GM21390 (cell line): ENCODE data around the gene RIC8B.

Experiments used
- ATAC-seq: cut with Tn5 transposase; IDR thresholded peaks from one replicate; pipeline ENCODE4 v1.9.1; 2021; ENCODE audit not compliant: unreplicated experiment

RIC8B gene

GRCh38 chr12:106801167-106801708 is 26.8 kb downstream of the RIC8B start:
- no peak for ATAC-seq

GRCh38 chr12:106801830-106802533 is 27.5 kb downstream of the RIC8B start:
- no peak for ATAC-seq

GRCh38 chr12:106804668-106805067 is 30.2 kb downstream of the RIC8B start:
- no peak for ATAC-seq

DNA sequence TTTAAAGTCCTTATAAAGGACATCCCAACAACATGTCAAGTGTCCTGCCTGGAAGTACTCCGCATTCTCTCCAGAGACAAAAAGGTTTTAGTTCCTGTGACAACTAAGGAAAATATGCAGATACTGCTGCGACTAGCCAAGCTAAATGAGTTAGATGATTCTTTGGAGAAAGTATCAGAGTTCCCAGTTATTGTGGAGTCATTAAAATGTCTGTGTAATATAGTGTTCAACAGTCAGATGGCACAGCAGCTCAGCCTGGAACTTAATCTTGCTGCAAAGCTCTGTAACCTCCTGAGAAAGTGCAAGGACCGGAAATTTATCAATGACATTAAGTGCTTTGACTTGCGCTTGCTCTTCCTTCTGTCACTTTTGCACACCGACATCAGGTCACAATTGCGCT is 40.2 kb downstream of the RIC8B start:
- ATAC-seq = no peak

GRCh38 chr12:106815741-106816140 is 41.3 kb downstream of the RIC8B start:
- ATAC-seq = no peak

DNA sequence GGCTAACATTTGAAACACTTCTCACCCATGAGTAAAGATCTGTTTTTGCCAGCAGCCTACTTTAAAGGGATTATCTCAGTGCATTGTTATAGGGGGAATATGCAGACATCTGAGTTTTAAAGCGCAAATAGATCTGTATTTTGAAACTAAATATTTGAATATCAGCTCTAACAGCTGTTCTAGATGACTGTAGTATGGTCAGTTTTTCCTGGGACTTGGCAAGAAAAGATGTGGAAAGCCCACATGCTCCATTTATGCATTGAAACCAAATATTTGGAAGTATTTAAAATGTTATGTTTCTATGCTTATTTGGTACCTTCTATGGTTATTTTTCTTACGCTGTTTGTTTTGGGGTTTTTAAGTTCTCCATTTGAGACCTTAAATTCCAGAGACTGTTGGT is 41.7 kb downstream of the RIC8B start:
- ATAC-seq = no peak

GRCh38 chr12:106819991-106820390 is 45.5 kb downstream of the RIC8B start:
- ATAC-seq = no peak

GRCh38 chr12:106831699-106832098 is 57.2 kb downstream of the RIC8B start:
- no peak for ATAC-seq

DNA sequence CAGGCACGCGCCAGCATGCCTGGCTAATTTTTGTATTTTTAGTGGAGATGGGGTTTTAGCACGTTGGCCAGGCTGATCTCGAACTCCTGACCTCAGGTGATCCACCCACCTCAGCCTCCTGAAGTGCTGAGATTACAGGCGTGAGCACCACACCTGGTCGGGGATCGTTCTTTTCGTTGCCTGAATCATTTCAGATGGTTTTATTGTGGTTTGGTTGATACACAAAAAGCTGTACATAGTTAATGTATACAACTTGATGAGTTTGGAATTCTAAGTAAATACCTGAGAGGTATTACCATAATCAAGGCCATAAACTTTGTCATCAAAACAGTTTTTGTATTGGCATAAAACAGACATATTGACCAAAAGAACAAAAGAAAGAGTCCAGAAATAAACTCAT is 63.3 kb downstream of the RIC8B start:
- no peak for ATAC-seq

DNA sequence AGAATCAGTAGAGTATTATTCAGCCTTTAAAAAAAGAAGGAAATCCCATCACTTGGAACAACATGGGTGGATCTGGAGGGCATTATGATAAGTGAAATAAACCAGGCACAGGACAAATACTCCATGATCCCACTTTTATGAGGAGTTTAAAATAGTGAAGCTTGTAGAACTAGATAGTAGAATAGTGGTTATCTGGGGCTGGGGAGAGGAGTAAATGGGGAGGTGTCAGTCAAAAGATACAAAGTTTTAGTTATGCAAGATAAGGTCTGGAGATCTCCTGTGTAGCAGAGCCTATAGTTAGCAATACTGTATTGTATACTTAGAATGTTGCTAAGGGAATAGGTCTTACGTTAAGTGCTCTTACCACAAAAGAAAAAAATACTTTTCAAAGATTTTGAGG is 64.9 kb downstream of the RIC8B start:
- ATAC-seq = no peak

DNA sequence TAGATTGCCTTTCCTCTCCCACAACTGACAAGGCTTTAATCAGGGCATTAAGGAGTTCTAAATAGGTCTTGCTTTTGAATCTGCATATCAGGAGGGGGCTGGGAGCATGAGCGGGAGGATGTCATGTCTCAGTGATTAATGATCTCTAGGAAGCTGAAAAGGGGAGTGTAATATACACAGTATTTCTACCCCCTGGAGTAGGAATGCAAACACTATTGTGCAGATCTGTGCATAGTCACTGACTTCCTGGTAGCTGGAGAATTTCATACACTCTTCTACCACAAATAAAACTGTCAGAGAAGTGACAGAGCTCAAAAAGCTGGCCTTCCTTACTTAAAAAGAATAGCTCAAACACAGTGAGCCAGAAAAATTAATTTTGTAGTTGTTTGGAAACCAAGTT is 65.8 kb downstream of the RIC8B start:
- ATAC-seq = no peak

DNA sequence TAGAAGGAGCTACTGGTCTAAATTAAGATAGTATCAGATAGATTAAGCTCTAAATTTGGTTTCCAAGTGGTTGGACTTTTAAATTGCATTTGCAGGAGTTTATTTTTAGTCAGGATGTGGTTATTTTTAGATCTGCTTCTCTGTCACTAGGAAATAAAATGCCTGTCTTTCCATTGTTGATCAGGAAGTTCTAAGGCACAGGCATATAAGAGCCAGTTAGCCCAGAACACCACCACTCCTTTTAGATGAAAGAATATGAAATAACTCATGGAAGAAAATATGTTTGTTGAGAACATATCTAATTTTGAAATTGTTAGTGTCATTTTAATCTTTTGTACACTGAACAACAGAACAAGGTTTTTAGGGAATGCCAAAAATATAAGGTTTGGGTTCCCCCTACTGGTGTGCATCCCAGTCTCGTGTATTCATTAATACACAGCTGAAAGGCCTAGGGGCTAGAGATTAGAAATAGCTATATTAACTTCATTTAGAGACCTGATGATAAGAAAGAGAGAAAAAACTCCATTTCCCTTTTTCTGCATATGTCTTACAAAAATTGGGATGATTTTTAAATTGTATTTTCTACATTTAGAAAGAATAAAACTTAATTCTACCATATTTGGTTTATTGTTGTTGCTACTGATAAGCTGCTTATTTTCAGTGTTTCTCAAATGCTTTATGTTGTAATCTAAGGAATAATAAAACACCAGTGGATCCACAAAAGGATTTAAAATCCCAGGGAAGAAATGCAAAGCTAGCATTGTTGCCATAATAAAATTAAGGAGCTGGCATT is 67.2 kb downstream of the RIC8B start:
- no peak for ATAC-seq

- ATAC-seq = no peak
Observed at GRCh38 chr12:106845902-106846301, 71.4 kb downstream of the RIC8B start.

GRCh38 chr12:106847861-106848260 is 73.4 kb downstream of the RIC8B start:
- no peak for ATAC-seq

DNA sequence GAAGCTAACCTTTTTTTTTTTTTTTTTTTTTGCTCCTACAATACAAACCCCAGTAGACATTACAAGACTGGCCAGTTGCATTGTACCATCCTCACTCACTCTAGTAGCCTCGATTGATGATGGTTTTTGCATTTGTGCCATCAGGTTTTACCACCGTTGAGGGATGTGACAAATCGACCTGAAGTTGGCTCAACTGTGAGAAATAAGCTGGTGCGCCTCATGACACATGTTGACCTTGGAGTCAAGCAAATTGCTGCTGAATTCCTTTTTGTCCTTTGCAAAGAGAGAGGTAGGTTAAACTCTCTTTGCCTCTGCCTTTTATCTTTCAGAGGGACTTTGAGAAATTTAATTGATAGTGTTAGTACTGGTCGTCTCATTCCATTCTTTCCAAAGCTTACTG is 76.8 kb downstream of the RIC8B start:
- ATAC-seq = no peak

DNA sequence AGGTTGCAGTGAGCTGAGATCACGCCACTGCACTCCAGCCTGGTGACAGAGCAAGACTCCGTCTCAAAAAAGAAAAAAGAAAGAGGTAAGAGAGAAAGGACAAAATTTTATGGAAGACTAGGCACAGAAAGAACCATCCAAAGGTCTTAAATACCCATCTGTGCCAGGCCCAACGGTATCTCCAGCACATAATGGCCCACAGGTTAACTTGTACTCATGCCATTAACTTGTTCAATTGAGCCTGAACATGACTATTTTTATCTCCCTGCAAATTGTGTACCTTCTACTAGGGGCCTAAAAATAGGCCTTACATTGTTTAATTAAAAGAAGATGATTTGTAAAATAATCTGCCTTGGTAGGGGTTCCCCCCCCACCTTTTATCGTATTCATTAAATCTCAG is 80.2 kb downstream of the RIC8B start:
- no peak for ATAC-seq

- ATAC-seq = no peak
Observed at GRCh38 chr12:106855221-106855758, 80.8 kb downstream of the RIC8B start.

DNA sequence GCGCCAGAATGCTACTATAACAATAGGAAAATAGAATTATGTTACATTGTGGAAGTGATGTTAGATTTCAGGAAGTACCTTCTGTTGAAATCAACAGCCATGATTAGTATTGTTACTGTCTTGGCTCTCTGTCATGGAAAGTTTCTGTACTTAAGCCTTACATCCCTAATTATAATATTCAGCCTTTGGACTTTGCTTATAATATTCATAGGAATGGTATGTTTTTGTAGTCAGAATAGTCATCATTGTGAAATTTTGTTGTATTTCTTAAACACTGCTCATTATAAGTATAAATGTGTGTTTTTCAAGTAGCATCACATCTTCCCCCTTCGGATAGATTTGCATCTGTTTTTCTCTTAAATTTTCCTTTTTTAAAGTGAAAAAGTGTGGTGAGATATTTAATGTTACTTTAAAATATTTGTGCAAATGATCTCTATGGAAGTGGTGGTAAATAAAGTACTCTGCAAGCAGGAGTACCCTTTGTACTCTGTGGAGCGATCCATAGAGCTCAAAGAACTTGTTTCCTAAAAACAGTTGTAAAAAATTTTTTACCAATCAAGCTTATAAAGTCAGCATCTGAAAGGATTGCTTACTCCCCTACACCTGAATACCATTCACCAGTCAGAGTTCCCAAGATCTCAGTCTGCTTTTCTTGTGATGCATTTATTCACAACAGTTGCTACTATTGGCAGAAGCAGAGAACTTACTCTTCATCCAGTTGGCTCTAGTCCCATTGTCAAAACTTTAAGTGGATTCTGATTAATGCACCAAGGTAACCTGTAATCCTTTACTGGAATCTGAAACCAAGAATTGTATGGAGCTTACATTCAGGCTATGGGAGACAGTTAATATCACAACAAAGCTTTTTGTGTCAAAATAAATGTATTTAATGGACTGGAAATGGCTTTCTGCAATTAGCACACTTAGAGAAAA is 87.8 kb downstream of the RIC8B start:
- ATAC-seq = no peak

DNA sequence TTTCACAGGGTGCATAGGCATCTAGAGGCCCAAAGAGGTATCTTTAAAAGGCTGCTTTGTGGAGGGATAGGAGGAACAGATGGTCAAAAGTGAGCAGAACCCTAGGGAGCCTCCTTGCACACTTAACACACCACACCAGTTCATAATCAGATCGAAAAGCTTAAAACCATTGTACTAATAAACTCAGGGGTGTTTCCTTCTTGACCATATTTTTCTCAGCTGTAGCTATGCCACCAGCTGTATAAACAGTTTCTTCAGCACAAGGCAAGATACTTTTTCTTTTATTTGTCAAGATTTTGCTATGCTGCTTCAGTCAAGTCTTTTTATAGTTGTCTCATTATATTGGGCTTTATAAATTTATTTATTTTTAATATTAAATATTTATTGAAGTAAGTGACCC is 88.7 kb downstream of the RIC8B start:
- no peak for ATAC-seq

DNA sequence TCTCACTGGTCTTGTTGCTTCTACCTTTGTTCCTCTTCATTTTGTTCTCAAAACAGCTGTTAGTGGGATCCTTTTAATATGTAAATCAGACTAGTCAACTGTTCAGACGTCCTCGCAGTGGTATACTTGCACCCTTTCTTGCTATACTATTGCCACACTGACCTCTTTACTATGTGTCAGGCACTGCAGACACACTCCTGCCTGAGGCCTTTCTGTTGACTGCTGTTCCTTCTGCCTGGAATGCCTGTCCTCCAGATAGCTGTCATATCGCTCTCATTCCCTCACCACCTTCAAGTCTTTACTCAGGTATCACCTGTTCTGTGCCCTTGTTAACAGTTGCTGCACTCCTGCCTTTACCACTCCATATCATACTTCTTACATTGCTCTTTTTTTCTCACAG is 91.2 kb downstream of the RIC8B start:
- no peak for ATAC-seq
